Measurements from ENCODE around the gene DMD. TPM values are rescaled to one million over a fixed set of nuclear protein-coding genes. Genes with fewer than 3 reads are reported as not detected.
A peak's percentile ranks its signal among the peaks of the same experiment; 100 is the strongest.
"Not testable (repeated sequence)": the region's sequence is repeated elsewhere in the genome, so short reads cannot be mapped to it uniquely, and the experiment has no call there.

The DMD gene
- total RNA-seq, 1 experiment from 2014 or later, result 3.1 TPM

DNA sequence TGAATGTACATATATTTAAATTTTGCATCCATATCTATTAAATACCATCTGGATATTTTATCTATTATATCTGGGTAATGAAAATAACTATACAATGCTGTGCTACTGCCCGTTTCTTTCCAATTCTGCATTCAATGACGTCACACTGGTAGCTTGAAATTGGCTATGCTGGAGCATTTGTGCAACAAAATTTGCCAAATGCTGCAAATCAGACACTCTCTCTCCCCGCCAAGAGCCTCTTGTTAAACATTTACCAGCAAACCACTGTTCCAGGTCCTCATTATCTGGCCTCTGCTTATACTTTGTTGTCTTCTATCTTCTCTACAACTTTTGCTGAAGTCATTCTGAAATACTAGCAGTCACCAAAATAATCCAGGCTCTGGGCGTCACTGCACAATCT, 1201.1 kb downstream of the DMD start:
- peak; percentile 40 for DNase-seq (ENCODE audit: low spot score)
- in situ Hi-C loops (cut with HindIII; ENCODE audit: low sequenced_read_pairs), result no loop called here

DNA sequence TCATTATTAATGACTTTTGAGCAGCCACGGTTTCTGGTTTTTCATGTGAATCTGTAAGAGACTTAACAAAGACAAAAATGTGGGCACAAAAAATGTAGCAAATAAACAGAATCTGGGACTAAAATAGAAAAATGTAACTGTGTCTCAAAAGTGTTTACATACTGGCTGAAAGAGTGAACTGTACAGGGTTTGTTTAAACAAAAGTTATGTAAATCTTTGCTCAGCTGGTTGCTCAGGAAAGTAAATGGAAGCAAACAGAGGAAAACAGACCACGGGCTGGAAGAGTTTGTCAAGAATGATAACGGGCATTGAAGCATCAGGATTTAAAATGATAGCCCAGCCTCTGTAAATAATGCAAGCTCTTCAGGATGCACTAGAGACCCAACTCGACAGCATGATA, 1217.7 kb downstream of the DMD start:
- DNase-seq (ENCODE audit: low spot score), result no peak
- in situ Hi-C loops (cut with HindIII; ENCODE audit: low sequenced_read_pairs), result no loop called here

DNA sequence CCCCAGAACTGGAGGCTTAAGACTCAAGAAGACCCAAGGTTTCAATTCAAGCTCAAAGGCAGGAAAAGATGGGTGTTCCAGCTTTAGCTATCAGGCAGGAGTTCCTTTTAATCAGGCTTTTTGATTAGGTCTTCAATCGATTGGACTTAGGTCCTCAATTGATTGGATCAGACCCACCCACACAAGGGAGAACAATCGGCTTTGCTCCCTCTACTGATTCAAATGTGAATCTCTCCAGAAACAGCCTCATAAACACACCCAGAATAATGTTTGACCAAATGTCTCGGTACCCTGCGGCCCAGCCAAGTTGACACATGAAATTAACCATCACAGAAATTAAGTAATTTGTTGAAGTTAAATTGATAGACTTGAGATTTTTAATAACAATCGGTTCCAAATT, 1222.4 kb downstream of the DMD start:
- no peak for DNase-seq (ENCODE audit: low spot score)
- in situ Hi-C loops (cut with HindIII; ENCODE audit: low sequenced_read_pairs), result no loop called here

DNA sequence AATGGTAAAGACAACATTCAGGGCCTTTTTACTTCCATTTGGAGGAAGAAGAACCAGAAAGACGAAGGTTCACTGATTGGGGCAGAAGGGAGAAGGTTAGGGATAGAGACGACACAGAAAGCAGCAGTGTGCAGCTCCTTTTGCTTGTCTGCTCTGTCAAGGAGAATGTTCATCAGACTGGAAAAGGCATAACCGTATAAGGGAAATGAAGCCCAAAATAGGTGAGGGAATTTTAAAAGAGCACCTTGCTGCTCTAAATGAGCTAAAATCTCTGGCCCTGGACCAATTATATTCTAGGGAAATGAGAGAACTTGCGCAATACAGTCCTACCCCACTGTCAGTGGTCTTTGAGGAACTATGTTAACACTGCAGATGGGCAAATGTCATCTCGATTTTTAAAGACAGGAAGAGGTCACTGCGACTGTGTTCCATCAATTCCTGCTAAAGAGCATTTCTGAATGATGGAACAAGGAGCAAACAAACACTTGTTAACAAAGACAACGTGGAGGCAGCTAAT, 1229.7 kb downstream of the DMD start:
- in situ Hi-C loops (cut with HindIII; ENCODE audit: low sequenced_read_pairs), result no loop called here
- peak; percentile 58 for DNase-seq (ENCODE audit: low spot score)

DNA sequence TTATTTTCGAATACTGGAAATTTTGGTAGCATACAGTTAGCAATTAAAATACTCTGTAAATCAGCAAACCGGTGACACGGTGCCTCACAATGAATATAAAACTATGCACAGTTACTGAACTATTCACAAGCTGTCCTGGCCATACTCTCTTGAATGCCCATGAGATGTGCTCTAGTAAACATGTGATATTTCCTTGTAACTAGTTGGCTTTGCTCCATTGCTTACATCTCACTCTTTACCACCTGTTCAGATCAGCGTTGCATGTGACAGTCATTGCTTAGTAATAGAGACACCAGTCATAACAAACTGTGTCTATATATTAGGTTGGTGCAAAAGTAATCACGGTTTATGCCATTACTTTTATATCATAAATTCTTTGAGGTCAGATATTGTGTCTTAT, 1241.6 kb downstream of the DMD start:
- DNase-seq (ENCODE audit: low spot score), result peak; percentile 60
- in situ Hi-C loops (cut with HindIII; ENCODE audit: low sequenced_read_pairs), result no loop called here

DNA sequence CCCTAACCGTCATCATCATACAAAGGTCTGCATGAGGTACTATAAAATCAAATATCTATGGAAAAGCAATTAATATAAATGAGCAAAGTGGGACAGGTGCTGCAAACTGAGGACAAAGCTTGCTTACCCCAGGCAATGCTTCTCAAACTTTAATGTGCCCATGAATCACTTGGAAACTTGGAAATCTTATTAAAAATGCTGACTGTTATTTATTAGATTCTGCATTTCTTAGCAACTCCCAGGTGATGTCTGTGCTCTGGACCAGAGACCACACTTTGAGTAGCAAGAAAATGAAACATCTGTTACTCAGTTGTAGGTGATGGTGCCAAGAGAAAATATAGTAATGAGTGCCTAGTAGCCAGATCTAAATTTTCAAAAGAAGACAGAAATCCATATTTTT, 1249.1 kb downstream of the DMD start:
- in situ Hi-C loops (cut with HindIII; ENCODE audit: low sequenced_read_pairs), result no loop called here
- no peak for DNase-seq (ENCODE audit: low spot score)

DNA sequence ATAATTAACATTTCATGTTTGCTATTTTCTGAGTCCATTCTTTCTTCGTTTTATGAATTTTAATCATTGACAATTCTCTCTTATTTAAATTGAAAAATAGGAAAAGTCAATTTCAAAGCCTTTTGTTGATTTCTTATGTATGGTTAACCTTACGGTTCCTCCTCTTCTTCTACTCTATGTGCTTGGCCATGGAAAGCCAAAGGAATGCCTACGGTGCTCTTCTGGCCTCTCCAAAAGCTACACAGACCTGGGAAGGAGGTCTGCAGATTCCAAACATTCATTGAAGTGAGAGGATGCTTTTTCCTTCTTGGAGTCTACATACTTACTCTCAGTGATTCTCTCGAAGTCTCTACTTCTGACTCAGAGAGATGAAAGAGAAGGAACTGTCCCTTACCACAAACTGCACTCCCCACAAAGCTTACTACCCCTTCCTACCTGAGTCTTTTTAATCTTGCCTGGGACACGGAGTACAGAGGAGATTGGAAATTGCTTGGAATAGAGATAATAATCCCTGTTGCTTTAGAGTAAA, 1276.4 kb downstream of the DMD start:
- in situ Hi-C loops (cut with HindIII; ENCODE audit: low sequenced_read_pairs), result no loop called here
- no peak for DNase-seq (ENCODE audit: low spot score)

DNA sequence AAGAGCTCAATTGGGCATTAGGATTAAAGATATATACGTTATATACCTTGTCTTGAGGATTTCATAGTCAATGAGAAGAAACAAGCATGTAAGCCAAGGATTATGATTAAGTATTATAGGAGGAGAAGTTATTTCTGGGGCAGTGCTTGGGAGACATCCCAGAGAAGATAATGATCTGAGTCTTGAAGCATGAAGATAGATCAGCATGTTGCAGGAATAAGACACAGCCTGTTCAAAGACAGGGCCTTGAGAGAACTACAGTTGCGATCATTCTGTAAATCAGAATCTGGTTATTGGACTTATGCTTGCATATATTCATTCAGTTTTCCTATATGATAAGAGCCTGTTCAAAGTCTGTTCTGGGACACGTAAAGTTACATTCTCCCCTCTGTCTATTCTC, 1277.3 kb downstream of the DMD start:
- DNase-seq (ENCODE audit: low spot score), result no peak
- in situ Hi-C loops (cut with HindIII; ENCODE audit: low sequenced_read_pairs), result no loop called here

DNA sequence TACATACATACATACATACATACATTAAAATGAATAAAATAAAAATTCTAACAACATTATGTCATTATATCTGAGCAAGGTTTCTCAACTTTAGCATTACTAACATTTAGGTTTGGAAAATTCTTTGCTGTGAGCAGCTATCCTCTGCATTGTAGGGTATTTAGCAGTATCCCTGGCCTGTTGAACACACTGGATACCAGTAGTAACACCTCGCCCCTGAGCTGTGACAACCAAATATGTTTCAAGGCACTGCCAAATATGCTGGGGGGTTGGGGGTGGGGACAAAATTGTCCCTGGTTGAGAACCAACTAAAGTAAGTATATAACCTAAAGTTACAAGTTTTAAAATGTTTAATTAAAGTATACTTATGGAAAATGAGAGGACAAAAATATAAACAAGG, 1278.6 kb downstream of the DMD start:
- DNase-seq (ENCODE audit: low spot score), result no peak
- in situ Hi-C loops (cut with HindIII; ENCODE audit: low sequenced_read_pairs), result no loop called here

DNA sequence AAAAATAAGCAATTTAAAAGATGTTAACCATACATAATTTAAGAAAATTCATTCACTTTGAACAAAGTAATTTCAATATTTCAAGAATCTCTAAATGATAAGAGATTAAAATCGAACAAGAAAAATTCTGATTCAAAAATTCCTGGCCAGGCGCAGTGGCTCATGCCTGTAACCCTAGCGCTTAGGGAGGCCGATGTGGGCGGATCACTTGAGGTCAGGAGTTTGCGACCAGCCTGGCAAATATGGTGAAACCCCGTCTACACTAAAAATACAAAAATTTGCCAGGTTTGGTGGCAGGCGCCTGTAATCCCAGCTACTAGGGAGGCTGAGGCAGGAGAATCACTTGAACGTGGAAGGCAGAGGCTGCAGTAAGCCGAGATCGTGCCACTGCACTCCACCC, 1279.0 kb downstream of the DMD start:
- DNase-seq (ENCODE audit: low spot score); in situ Hi-C loops (cut with HindIII; ENCODE audit: low sequenced_read_pairs): not testable (repeated sequence)

DNA sequence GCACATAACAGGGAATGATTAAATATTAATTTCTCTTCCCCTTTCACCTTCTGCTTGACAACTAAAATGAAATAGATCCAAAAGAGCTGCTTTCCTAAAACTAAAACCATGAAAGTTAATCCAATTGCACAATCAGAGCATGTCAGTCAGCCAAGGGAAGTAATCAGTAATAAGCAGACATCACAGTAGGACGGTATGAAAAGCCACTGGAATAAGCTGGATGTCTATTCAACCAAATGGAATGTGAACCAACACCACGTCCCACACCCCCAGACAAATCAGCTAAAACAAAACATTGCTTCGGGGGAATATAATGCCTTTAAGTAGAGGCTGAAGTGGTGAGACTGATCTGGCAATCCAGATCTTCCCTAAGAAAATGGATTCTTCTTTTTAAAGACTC, 1280.1 kb downstream of the DMD start:
- in situ Hi-C loops (cut with HindIII; ENCODE audit: low sequenced_read_pairs), result no loop called here

DNA sequence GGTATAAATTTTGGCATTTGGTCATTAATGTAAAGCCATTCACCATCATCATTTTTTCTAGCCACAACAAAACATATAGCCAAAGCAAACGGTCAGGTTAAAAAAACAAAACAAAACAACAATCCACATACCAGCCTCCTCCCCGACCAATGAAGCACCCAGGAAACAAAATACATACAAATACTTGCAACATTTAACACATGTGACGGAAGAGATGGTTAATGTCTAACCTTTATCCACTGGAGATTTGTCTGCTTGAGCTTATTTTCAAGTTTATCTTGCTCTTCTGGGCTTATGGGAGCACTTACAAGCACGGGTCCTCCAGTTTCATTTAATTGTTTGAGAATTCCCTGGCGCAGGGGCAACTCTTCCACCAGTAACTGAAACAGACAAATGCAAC, 1282.0 kb downstream of the DMD start:
- in situ Hi-C loops (cut with HindIII; ENCODE audit: low sequenced_read_pairs), result no loop called here
- DNase-seq (ENCODE audit: low spot score), result no peak

More for the DNA sequence above, 1280.1 kb downstream of the DMD start:
- no peak for DNase-seq (ENCODE audit: low spot score)

DNA sequence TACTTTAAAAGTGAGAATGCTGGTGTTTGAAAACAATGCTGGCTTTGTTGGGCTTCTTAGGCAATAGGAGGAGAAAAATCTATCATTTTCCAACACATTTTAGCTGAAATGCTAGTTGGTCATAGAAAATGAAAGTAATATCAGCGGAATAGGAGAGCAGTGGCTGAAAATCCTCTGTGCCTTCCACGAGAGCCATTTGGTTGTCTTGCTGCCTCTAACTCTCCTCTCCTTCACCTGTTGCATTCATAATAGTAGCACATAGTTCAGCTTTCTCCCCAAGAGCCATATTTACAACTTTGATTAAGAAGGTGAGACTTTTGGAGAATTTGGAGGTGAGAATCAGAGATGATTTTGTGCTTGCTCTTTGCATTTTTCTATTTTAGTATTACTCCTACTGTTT, 1290.1 kb downstream of the DMD start:
- in situ Hi-C loops (cut with HindIII; ENCODE audit: low sequenced_read_pairs), result no loop called here
- DNase-seq (ENCODE audit: low spot score), result no peak

DNA sequence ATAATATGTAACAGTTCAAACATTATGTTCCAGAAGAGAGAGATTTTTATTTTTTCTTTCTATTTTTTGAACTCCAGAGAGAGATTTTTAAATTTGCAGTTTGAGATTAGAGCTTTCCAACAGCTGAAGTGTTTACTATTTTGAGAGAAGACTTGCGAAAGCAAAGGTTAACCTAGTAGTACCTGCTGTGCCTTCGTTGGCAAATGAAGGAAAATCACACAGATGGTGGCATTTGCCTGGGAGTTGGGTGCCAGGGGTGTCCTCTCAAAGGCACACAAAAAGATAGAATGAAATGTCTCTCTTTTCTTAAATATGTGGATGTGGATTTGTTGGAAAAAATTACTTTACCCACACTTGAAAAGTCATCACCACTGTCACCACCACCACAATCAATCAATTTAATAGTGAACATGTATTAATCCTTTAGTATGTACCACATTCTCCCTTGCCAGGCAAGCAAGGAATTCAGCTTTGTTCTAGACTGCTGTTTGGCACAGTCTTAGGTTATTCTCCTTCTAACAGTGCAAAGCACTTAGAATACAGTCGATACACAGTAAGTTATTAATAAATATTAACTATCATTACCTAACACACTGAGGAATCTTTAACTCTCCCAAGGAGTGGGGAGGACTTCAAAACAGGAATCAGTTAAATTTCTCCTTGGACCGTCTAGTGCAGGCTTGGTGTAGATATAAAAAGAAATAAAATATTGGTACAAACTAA, 1301.3 kb downstream of the DMD start:
- DNase-seq (ENCODE audit: low spot score), result peak; percentile 82
- in situ Hi-C loops (cut with HindIII; ENCODE audit: low sequenced_read_pairs), result no loop called here

DNA sequence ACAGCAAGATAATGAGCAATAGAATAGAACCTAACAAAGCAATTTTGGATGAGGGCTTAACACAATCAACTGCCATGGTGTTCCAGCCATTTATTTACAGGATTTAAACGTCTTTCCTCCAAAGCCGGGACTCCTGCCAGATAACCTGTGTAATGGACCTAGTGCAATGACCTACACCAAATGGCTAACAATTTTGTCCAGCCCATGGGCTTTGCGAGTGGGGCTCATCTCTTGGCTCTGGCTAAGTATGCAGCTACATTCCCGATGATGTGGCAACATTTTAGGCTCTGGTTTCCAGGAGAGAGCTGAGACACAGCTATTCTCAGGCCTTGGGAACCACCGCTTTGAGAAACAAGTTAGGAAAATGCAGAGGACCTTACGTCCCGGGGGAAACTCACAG, 1317.2 kb downstream of the DMD start:
- in situ Hi-C loops (cut with HindIII; ENCODE audit: low sequenced_read_pairs), result no loop called here
- DNase-seq (ENCODE audit: low spot score), result peak; percentile 73

DNA sequence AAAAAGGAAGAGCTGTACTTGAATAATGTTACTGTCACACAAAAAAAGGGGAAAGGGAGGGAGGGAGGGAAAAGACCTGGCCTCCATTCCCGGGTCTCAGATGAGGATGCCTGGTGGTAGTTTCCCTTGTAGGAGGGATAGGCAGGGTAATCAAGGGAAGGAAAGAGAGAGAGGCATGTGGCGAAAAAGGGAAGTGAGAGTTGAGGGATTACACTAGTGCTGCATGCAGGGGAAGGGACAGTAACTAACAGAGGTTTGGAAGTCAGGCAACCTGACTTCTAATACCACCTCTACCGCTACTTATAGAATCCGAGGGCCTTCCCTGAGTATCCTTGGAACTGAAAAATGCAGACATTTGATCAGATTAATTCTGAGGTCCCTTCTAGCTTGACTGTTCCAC, 1317.8 kb downstream of the DMD start:
- in situ Hi-C loops (cut with HindIII; ENCODE audit: low sequenced_read_pairs), result no loop called here
- DNase-seq (ENCODE audit: low spot score), result no peak

DNA sequence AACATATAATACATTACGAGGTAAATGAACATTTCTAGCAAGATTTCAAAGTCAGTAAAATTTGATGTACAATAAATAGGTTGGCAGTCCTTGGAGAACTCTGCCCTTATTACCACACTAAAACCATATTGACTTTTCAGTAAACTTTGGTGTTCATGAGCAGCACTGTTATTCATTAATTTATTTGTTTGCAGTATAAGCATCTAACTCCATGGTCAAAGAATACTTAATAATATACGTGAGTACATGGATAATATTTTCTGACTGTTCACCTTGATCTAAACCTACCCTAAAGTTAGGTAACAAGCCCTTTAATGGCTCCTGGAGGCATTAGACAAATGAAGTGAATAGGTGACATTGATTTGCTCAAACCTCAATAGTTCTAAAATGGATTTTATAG, 1322.3 kb downstream of the DMD start:
- in situ Hi-C loops (cut with HindIII; ENCODE audit: low sequenced_read_pairs), result no loop called here
- DNase-seq (ENCODE audit: low spot score), result no peak

DNA sequence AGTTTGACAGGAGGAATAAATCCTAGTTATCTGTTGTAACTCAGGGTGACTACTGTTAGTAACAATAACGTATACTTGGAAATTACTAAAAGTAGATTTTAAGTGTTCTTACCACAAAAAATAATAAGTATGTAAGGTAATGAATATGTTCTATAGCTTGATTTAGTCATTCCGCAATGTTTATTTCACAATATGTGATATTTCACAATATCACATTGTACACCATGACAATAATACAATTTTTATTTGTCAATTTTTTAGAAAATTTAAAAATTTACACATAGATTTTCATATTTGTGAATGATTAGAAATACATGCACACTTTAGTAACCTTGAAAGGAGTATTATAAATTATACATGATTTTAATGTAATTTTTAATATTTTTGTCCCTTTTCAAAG, 1326.8 kb downstream of the DMD start:
- no peak for DNase-seq (ENCODE audit: low spot score)
- in situ Hi-C loops (cut with HindIII; ENCODE audit: low sequenced_read_pairs), result no loop called here

DNA sequence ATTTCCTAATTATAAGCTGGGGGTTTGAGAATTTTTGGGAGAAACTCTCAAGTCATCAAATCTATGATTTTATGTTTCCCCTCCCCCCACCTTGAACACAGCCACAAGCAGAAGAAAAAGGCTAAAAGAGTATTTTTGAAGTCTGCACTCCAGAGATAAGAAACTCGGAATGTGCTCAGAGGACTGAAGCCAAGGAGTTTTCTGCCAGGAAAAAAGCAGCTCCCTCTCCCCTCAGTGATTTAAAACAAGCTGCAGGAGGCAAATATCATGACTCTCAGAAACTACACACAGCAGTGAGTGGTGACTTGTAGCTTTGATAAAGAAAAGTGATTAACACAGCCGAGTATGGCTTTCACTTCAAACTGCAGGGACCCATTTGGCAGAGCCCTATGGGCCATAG, 1339.3 kb downstream of the DMD start:
- in situ Hi-C loops (cut with HindIII; ENCODE audit: low sequenced_read_pairs), result no loop called here
- peak; percentile 11 for DNase-seq (ENCODE audit: low spot score)

DNA sequence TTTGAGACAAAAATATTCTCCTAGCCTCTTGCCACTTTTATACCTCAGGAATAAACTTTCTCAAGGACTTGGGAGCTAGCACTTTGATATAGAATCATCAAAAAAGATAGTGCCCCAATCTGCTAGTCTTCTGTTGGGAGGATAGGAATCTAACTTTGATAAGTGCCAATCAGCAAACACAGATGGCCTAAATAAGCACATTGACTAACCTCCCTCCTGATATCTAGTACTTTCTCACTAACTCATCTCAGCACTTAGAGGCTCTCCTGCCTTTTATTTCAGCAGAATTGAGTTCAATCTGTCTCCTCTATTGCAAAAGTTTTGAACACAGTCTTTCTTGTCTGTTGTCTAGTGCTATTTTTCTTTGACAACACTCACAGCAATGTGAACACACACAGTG, 1341.1 kb downstream of the DMD start:
- DNase-seq (ENCODE audit: low spot score), result no peak
- in situ Hi-C loops (cut with HindIII; ENCODE audit: low sequenced_read_pairs), result no loop called here

DNA sequence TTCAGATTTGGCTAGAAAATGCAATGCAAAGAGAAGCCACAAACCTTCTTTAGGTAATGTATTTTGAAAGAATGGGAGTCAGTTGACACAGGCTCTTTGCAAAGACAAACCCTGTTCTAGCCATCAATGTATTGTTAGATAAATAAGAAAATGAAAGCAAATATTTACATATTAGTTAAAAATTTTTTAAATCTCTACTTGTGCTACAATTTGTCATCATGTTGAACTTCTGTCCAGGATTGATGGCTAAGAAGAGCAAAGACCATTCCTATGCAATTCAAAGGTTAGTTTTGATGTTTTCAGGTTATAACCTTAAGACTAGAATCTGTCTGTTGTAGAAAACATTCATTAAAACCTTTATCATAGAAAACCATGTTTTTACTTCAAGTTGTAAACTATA, 1350.7 kb downstream of the DMD start:
- in situ Hi-C loops (cut with HindIII; ENCODE audit: low sequenced_read_pairs), result no loop called here
- DNase-seq (ENCODE audit: low spot score), result no peak

All from G401 (cell line).